Activated CD4-positive, alpha-beta T cell treated with anti-CD3 and anti-CD28 coated beads for 24 hours (primary cell): ENCODE data around the gene CA11.
A peak's percentile ranks its signal among the peaks of the same experiment; 100 is the strongest.
"Not testable (repeated sequence)": the region's sequence is repeated elsewhere in the genome, so short reads cannot be mapped to it uniquely, and the experiment has no call there.

Experiments
- DNase-seq, 2 donors: peaks; one replicate each; pipeline ENCODE4 v3.0.0-alpha.2; 2020; ENCODE audit warnings: low read depth in 2 of 2

The CA11 gene

GRCh38 chr19:48646001-48646721, at the start of gene CA11:
CA11 (minus strand) TSS chr19:48646187; CDS start chr19:48645632, 555 bp downstream.
- DNase-seq = peak; percentile 77 to 87

- DNase-seq = not testable (repeated sequence)
These were observed 47.6 kb upstream of the CA11 start for GRCh38 chr19:48693629-48694028.

GRCh38 chr19:48689449-48689848, 43.5 kb upstream of the CA11 start:
- no peak for DNase-seq

- DNase-seq = no peak
These were observed 41.8 kb upstream of the CA11 start for GRCh38 chr19:48687776-48688175.

GRCh38 chr19:48686637-48687036, 40.6 kb upstream of the CA11 start:
- not testable (repeated sequence) for DNase-seq

- DNase-seq = no peak
These were observed 40.1 kb upstream of the CA11 start for GRCh38 chr19:48686088-48686487.

- no peak for DNase-seq
These were observed 39.6 kb upstream of the CA11 start for GRCh38 chr19:48685583-48685982.

- no peak for DNase-seq
These were observed 37.4 kb upstream of the CA11 start for GRCh38 chr19:48683349-48683748.

- no peak for DNase-seq
These were observed 35.1 kb upstream of the CA11 start for GRCh38 chr19:48681127-48681470.

- no peak for DNase-seq
These were observed 34.6 kb upstream of the CA11 start for GRCh38 chr19:48680436-48681126.

GRCh38 chr19:48680006-48680405, 34.0 kb upstream of the CA11 start:
- DNase-seq = not testable (repeated sequence)

- no peak for DNase-seq
These were observed 32.2 kb upstream of the CA11 start for GRCh38 chr19:48678201-48678600.

GRCh38 chr19:48676887-48677286, 30.9 kb upstream of the CA11 start:
- DNase-seq = no peak

GRCh38 chr19:48676487-48676886, 30.5 kb upstream of the CA11 start:
- DNase-seq = no peak

- peak; percentile 62 to 71 for DNase-seq
These were observed 29.2 kb upstream of the CA11 start for GRCh38 chr19:48674921-48675824.

GRCh38 chr19:48674216-48674809, 28.3 kb upstream of the CA11 start:
- no peak for DNase-seq

GRCh38 chr19:48673436-48674100, 27.6 kb upstream of the CA11 start:
- DNase-seq = no peak

- no peak for DNase-seq
These were observed 27.0 kb upstream of the CA11 start, which contains the start of gene NTN5 for GRCh38 chr19:48672994-48673393. NTN5 (minus strand) TSS chr19:48673017; CDS start chr19:48670986, 2,031 bp downstream.

- DNase-seq = no peak
These were observed 25.5 kb upstream of the CA11 start for GRCh38 chr19:48671446-48671995.

- no peak for DNase-seq
These were observed 24.9 kb upstream of the CA11 start for GRCh38 chr19:48670699-48671445.
